Ovary (tissue), 3 donors: ENCODE results near the gene PCDHGB4.
"Not testable (repeated sequence)": the region's sequence is repeated elsewhere in the genome, so short reads cannot be mapped to it uniquely, and the experiment has no call there.

Experiments used
- CTCF ChIP-seq, 3 donors: fragments of 450-650 bp in 2 of 3; fragments of 200-600 bp in 1 of 3; IDR thresholded peaks; one replicate each; pipeline versions ENCODE4 v1.5.1 to v1.8.0; 2016 to 2022; ENCODE audit warnings: antibody characterized with exemption in 3 of 3, mild to moderate bottlenecking in 1 of 3
- POLR2A ChIP-seq: fragments of 450-650 bp; IDR thresholded peaks from one replicate; pipeline ENCODE4 v1.6.1; 2017; ENCODE audit warnings: antibody characterized with exemption, mild to moderate bottlenecking, moderate library complexity
- donor health status: DM: no; HTN: no; CAD: no.

- TF ChIP-seq CTCF (IDR thresholded peaks at IDR 0.05); POLR2A: not testable (repeated sequence)
Measured at GRCh38 chr5:141375444-141376155, 11.9 kb upstream of the PCDHGB4 start.
